ENCODE data around the gene THSD7B.

The THSD7B gene

DNA sequence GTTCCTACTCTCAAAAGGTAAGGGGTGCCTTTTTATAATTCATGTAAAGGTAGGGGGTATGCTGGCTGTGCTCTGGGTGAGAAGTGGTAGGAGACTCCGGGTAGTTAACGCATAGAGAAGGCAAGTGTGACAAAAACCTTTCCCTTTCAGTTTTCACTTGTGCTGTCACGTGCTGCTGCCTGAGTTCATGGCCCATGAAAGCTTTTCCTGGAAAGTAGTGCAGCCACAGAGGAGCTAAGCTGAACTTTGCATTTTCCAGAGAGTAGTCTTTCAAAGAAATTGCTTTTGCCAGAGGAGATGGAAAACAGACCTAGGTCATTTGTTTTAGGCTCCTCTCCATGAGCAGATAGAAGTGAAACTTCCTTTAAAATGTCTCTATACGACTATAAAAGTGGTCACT lies 44.7 kb downstream of the THSD7B start:
- no peak for DNase-seq

DNA sequence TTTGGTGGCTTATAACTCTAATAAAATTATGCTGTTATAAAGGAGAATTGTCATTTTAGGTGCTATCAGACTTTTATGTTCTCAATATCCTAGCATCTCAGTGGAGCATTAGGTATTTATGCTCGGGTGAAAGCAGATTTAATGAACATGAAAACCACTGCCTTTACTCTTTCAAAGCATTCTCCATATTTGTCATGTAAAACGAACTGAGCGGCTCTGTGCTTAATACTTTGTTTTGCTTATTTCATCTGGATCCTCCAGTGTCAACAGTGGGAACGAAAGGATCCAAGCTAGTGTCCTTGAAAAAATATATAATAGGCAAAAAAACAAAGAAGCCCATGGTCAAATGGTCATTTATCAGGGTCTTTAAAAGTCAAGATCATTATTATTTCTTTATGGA lies 53.5 kb downstream of the THSD7B start:
- DNase-seq: no peak

DNA sequence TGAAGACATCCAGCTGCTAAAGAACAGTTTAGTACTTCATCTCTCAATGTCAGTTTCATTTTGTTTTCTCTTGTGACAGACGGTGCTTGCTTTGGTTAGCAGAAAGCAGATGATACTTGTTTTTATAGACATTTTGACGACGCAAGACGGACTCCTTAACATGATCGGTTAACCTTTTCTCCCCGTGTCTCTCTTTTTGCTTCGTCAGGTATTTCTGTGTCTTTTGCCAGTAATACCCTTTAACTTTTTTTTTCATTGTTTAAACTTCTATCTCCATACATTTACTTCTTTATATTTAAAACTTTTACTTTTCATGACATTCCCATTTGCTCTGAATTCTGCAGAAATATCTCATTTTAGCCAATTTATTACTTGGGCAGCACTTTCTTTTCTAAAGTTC lies 57.9 kb downstream of the THSD7B start:
- no peak for DNase-seq

DNA sequence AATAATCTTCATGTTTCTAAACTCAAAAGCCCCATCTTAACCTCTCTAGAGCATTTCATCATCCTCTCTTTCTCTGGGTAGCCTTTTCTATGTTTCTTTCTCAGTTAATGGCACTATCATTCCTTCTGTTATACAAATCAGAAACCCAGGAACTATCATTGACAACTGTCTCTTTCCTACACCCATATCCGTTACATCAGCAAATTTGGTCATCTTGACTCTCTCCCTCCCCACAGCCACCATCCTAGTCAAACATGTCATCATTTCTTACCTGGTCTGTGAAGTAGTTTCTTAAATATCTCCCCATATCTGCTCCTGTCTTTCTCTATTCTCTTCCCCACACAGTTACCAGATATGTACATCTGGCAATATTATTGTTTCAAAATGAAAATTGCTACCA lies 62.8 kb downstream of the THSD7B start:
- no peak for DNase-seq

DNA sequence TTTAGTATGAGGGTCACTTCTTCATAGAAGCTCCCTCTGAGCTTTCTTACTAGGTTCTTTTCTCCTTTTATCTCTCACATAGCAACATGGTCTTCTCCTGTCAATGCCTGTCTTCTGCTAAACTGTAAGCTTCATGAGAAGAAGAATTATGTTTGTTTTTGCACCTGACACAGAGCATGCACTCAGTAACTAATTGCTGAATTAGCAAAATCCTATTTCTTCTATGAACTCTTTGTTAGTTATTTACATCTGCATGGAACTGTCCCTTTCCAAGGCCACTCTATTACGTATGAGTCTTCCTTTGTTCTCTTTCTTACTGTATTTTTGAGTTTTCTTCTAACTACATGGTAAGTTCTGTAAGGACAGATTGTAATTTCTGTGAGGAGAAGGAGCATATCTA lies 63.4 kb downstream of the THSD7B start:
- no peak for DNase-seq

DNA sequence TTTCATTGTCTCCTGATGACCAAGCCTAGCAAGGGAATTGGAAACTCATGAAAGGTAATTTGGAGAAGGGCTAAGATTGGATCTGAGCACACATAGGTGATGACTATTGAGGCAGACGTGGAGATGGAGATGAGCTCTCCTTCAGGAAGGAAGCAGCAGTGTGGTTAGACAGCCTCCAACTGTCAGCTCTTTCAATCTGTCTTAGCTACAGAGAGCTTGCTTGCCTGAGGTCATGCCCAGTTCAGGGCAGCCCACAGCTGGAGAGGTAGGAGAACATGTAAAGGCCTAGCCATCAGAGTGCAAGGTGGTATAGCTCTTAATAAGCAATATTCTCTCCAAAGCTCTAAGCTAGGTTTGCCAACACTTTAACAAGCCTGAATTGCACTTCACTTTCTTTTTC lies 79.2 kb downstream of the THSD7B start:
- DNase-seq: no peak

DNA sequence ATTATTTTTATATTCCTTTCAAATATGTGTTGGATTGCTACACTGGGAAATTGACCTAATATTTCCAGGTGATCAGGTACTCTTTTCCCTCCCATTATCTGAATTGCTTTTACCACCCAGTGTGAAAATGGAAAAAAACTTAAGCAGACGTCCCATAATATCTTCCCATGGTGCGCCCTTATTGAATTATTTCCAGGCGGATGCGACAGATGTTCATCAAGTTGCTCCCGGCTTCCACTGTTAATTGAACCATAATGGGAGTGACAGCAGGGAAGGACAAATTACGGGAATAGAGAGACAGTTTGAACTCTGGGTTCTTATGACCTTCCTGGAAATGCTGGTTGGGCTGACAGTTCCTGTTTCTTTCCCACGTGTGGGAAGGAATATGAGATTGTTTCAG lies 93.3 kb downstream of the THSD7B start:
- DNase-seq: no peak

DNA sequence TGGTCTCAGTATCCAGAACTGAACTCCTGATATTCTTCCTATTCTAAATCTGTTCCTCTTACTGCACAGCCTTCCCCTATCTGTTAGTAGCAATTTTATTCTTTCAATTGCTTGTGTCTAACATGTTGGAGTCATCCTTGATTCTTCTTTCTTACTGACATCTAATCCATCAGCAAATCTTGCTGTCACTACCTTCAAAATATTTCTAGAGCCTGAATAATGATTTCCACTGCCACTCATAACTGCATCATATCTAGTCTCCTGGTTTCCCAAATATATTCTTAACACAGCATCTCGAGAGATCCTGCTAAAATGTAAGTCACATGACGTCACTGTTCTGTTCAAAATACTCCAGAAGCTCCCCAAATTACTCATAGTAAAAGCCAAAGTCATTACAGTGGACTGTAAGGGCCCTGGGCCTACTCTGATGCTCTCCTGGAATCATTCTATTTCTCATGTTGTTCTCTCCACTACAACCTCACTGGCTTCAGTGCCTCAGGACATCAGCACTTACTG lies 95.2 kb downstream of the THSD7B start:
- no peak for DNase-seq

DNA sequence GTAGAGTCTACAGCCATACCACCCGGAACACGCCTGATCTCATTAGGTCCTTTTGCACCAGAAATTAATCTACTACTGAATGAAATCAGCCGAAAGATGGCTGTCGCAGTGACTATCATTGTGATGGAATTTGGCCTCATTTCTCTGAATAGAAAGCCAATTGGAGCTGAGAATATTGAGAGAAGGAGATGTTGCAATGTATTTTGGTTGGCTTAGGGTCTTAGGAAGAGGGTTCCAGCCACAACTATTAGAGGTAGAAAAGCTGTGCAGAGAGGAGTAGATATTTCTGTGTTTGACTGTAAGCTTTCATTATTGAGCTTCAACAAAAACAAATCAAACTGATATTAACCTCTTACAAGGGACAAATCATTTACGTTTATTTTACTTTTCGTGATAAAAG lies 98.1 kb downstream of the THSD7B start:
- DNase-seq: no peak

DNA sequence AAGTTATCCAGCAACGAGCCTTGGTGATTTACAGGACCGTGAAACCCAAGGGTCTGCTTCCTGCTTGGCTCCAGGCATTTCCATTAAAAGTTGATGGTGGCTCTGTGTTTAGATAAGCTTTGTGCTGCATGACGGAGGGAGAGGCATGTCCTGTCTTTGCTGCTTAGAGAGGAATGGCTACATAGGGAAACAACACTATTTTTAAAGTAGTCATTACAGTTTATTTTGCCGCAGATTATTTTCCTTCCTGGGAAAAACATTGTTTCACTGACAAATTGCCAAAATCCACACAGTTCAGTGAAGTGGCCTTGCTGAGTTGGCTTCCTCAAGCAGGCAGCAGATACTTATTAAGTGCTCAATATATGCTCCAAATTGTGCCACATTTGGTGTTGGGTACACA lies 98.5 kb downstream of the THSD7B start:
- DNase-seq: no peak

DNA sequence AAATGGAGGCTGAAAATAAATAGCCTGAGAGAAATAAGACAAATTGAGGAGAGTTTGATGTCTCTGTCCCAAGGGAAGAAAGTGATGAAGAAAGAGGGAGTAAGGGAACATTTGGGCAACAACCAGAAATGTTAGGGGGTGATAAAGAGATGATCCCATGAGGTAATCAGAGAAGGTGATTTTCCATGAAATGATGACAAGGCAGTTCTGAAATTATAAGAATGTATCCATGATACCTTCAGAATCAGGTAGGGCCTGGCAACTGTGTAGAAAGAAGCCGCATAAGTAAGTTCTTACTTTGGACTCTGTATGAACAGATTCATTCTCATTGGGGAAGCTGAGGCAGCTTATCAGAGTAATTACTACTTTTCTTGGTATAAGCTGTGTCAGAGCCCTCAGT lies 106.1 kb downstream of the THSD7B start:
- no peak for DNase-seq

DNA sequence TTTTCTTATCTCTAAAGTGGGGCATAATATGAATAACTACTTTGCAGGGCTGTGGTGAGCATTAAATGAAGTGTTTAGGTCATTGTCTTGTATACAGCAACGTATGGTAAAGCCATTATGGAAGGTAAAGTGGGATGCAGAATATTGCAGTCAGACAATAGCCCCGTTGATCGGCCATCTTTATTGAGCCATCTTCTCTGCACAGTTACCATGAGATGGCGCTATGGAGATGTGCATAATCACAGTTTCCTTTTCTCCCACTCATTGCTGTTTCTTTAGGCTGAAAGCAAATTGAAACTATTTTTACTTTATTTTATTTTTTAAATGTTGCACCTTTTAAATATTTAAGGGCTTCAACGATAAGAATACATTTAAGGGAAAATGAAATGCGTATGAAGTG lies 108.9 kb downstream of the THSD7B start:
- no peak for DNase-seq

DNA sequence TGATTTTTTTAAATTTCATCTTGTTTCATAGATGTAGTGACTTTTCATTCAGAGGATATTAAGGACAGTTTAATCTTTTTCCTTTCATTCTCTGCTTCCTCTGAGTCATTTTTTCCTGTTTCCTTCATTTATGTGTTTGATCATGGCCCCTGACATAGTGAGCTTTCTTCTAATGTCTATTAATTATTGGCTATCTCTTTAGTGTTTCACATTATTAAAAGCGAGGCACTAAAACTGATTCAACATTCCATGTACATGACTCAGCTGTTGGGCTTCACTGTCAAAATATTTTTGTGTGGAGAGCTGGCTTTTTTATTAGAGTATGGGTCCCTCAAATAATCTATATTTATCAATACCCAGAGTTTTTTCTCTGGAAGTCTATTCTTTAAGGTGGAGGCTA lies 125.8 kb downstream of the THSD7B start:
- DNase-seq: no peak

DNA sequence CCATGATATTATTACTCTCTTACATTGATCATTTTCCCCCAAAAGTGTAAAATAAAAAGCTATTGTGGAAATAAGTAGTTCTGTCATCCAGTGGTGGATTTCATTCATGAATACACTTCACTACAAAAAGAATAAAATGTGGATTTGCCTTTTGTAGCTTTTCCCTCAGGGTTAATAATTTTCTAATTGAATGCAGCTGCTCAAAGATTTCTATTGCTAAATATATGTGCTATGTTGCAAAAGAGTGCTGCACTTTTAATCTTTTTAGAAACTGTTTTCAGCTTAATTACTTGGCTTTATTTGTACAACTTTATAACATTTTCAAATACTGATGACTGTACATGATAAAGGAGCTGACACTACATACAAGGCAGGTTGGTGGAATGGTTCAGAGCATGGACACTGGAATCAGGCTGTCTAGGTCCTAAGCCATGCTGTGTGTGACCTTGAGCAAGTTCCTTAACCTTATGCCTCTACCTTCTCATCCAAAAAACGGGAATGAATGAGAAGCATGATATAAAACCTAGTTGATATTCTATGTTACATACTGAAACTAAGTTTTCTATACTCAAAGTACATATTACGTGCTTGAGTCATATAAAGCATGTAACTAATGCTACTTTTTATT lies 128.8 kb downstream of the THSD7B start:
- DNase-seq: no peak

DNA sequence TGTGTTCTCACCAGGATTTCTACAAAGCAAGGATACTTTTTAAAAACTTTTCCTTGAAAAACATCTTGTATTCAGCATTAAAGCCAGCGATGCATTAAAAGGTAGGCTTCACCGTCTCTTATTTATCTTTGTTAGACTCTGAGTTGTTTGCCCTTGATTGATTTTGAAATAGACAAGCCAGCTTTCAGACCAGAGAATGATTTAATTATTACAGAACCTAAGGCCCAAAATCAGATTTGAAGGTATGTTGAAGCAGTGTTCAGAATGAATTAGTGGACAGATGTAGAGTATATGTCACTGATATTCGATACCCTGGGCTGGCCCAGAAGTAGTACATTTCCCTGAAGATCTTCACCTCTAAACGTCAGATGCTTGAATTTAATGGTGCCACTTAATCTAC lies 136.4 kb downstream of the THSD7B start:
- no peak for DNase-seq

DNA sequence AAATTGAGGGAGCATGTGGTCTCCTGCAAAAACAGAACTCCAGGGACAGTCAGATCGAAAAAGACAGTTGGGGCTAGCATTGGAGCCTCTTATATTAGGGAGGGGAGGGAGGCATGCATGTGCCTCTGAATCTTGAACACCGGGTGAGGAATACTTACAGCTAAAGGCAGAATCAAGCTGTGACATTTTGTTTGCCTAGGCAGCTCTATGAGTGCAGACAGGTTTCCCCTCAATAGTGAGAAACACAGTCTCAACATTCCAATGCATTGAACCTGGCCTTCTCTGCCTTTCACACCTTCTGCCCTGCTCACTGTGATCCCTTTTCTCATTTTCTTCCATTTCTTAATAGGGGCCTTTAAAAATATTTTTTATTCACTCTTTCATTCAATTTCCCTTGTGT lies 140.4 kb downstream of the THSD7B start:
- no peak for DNase-seq

DNA sequence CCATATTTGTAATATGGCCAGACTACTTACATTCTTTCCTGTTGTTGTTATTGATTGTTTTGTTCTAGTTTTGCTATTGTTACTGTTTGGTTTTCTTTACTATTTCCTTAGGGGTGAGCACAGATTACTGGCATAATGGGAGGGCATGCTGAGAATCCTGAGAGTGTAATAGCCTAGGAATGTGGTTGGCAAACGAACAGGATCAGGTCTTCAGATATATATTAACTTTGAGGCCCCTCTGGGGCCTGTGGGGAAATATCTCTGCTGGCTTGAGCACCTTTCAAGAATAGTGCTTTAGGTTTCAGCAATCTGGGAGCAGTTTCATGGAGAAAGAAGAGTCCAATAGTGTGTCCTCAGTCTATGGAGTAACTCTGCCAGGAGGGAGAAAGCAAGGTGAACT lies 144.4 kb downstream of the THSD7B start:
- no peak for DNase-seq

DNA sequence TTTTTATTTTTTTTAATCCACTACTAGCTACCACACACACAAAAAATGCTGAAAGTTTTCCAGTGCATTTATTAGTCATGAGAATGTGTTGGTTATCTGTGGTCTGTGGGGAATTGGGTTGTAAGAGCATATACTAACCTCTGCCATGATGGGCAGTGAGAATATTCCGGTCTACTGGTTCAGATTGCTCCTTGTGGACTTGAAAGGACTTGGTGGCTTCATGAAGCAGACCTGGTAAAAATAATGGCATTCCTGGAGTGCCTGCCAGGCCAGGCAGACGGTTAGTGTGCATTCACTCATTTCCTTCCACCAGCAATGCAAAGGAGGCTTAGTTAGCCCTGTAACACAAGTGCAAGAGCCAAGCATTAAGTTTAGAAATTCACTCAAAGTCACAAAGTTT lies 150.8 kb downstream of the THSD7B start:
- no peak for DNase-seq

DNA sequence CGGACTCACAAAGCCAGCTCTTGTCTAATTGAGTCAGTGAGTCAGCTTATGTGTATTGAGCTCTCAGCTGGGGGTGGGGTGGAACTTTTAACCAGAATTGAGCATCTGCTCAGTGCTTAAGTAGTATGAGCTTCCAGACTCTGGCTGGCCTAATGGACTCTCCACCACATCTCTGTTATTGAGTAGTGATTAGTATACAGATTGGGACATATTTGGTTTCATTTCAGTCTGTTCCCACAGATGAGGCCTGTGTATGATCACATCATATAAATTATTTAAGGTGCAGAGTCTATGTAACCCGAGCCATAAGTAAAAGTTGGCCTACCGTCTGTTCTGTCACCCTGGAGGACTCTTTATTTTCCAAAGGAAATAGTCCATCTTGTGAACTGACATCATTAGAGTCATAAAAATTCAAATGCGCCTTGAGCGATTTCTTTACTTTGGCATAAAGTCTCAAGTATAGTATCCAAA lies 152.1 kb downstream of the THSD7B start:
- DNase-seq: no peak

DNA sequence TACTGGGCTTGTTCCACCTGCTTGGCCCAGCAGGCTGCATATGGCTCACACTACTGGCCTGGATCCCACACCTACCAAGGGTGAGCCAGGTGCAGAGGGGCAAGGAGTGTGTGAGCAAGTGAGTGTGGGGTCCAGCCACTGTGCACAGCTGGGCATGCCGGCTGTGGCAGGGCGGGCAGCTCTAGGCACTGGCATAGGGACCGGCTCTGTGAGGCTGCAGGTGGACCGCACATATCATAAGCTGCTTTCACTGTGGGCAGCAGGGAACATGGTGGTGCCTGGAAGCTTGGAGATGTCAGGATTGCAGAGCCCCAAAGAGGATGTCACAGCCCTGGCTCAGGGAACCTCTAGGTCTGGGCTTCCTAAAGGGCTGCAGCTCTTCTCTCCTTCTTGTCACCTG lies 154.3 kb downstream of the THSD7B start:
- DNase-seq: no peak

DNA sequence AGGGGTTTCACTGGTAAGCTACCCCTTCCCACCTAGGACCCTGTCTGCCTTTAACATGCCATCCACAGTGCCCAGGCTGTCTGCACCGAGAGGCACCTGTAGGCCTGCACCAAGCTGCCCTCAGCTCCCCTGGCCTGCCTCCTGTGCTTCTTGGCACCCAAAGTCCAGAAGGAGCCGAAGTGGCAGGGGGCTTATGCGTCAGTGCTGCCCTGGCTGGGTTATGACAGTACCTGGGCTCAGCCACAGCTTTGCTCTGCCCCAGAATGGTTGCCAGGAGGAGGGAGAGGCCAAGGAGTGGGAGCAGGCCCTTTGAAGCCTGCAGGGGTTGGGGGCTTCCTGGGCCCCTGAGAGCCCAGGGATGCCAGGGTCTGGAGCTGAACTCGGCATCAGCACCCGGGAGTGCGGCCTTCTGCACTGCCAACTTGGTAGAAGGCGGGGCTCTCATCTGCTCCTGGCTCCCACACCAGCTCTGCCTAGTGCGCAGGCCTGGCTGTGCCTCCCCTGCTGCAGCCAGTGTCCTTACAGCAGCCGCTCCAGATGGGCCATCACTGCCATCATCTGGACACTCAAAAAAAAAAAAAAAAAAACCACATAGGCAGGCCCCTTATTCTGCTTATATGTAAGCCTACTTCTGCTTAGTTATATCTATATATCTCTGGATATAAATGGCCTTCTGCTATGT lies 155.4 kb downstream of the THSD7B start:
- no peak for DNase-seq

DNA sequence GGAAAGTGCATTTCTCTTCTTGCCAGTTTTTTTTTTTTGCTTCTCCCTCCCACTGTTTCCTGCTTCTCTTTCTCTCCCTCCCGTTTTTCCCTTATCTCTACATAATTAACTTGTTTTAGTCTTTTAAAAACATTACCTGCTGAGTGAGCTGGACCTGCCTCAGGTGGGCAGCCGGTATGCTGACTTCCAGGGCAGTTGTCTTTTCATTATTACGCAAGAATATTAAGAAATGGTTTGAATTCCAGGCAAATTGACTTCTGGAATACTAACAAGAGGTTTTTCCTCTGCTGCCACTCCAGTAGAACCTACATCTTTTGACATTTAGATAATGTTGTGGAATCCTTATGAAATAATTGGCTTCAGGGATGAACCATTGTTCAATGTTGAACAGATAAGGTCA lies 161.8 kb downstream of the THSD7B start:
- no peak for DNase-seq

DNA sequence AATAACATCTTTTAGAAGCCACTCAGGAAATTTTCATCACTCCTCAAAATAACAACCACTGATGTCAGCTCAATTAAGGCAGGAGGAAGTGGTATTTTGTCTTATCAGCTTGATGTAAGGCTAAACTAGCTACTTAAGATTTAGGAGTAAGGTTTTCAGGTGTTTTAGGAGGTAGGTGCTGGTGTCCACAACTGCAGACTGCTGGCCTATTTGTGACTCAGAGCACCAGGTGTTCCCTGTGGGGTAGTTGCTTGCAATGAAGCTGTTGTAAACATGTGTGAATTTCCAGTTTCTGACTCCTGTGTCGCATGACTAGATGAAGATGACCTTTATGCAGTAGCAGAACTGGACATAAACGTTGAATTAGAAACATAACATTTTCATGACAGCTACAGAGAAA lies 164.2 kb downstream of the THSD7B start:
- DNase-seq: no peak

DNA sequence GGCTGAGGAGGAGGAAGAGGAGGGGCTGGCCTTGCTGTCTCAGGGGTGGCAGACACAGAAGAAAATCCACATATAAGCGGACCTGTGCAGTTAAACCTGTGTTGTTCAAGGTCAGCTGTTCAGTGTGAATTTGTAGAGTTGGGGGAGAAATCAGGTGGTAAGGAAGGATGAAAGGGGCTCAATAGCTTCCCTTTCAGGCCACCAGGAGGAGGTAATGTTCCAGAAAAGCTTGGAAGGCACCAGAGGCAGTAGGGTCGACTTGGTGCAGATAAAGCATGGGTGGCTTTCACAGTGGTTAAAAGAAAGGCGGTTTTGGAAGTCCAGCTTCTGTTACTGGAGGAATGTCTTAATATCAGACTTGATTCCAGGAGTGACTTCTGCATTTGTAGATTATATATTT lies 167.4 kb downstream of the THSD7B start:
- no peak for DNase-seq

DNA sequence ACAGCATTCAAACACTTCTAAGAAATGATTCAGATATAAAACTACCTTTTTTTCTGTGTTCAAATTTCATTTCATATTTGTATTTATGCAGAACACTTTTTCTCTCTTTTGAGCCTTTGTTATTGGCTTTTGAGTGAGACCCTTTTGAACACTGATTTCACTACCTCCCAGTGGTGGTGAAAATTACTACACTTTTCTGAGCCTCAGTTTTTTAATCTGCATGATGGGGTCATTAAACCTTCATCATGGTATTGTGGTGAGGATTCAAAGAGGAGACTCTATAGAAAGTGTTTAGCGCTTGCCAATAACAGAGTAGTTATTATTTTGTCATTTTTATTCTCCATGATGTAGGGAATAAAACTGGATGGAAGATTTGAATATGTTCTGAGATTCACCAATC lies 169.8 kb downstream of the THSD7B start:
- no peak for DNase-seq
